GM10266 (cell line): Measurements from ENCODE around the gene LAMP2.
"Not testable (repeated sequence)": the region's sequence is repeated elsewhere in the genome, so short reads cannot be mapped to it uniquely, and the experiment has no call there.

Experiments used
- DNase-seq: peaks from one replicate; pipeline ENCODE4 v3.0.0; 2012; ENCODE audit errors: extremely low spot score
- CTCF ChIP-seq: IDR thresholded peaks from 2 replicates; pipeline ENCODE4 v1.5.1; 2012; ENCODE audit warnings: mild to moderate bottlenecking, low read depth; ENCODE audit not compliant: control insufficient read depth, insufficient read depth; ENCODE audit errors: missing control alignments

Gene LAMP2

GRCh38 chrX:120486786-120487185, 17.7 kb upstream of the LAMP2 start:
- no peak for DNase-seq
- TF ChIP-seq CTCF = no peak

GRCh38 chrX:120485638-120486520, 16.8 kb upstream of the LAMP2 start:
- TF ChIP-seq CTCF = peak; percentile 40

GRCh38 chrX:120485315-120485637, 16.2 kb upstream of the LAMP2 start:
- DNase-seq = no peak
- no peak for TF ChIP-seq CTCF

More at GRCh38 chrX:120485638-120486520, 16.8 kb upstream of the LAMP2 start:
- DNase-seq = peak; percentile 13

GRCh38 chrX:120477453-120477852, 8.4 kb upstream of the LAMP2 start:
- DNase-seq = no peak
- no peak for TF ChIP-seq CTCF

GRCh38 chrX:120476714-120477113, 7.6 kb upstream of the LAMP2 start:
- no peak for TF ChIP-seq CTCF

GRCh38 chrX:120475447-120475846, 6.4 kb upstream of the LAMP2 start:
- TF ChIP-seq CTCF = peak; percentile 50
- DNase-seq = not testable (repeated sequence)

More at GRCh38 chrX:120476714-120477113, 7.6 kb upstream of the LAMP2 start:
- no peak for DNase-seq

GRCh38 chrX:120474085-120474484, 5.0 kb upstream of the LAMP2 start:
- DNase-seq = no peak
- TF ChIP-seq CTCF = no peak

GRCh38 chrX:120469657-120470056, 561 bp upstream of the LAMP2 start:
- not testable (repeated sequence) for DNase-seq
